Activated CD8-positive, alpha-beta T cell treated with anti-CD3 and anti-CD28 coated beads, Interleukin-2, amount 10 ng/mL, durations not matched to agents 7 days and 5 days (primary cell): ENCODE measurements around the gene GPD2. TPM values are rescaled to one million over a fixed set of nuclear protein-coding genes. Genes with fewer than 3 reads are reported as not detected.

Source experiments
- ATAC-seq: fragments of 150-1000 bp; cut with Tn5 transposase; one replicate; pipeline ENCODE4 v1.10.0; 2021; ENCODE audit warnings: moderate library complexity
- CTCF ChIA-PET: fragments of 350-600 bp; sonication (Branson Sonifier 250); formaldehyde crosslinking; loops from one replicate; lab custom pipeline; 2021; ENCODE audit warnings: antibody characterized with exemption; lab: Charles Lee
- POLR2A ChIA-PET: fragments of 350-600 bp; sonication (Branson Sonifier 250); formaldehyde crosslinking; loops from one replicate; lab custom pipeline; 2021; ENCODE audit warnings: antibody characterized with exemption; lab: Charles Lee
- DNase-seq: peaks from one replicate; pipeline ENCODE4 v3.0.0-alpha.2; 2020
- H3K27ac Mint-ChIP-seq: one replicate; pipeline ENCODE4 v1.8.0; 2021; ENCODE audit warnings: mild to moderate bottlenecking, mixed read lengths
- H3K27me3 Mint-ChIP-seq: one replicate; pipeline ENCODE4 v1.8.0; 2021; ENCODE audit warnings: low read depth, mixed read lengths
- H3K36me3 Mint-ChIP-seq: one replicate; pipeline ENCODE4 v1.8.0; 2021; ENCODE audit warnings: low read depth, mixed read lengths
- H3K4me1 Mint-ChIP-seq: one replicate; pipeline ENCODE4 v1.8.0; 2021; ENCODE audit warnings: low read depth, mixed read lengths
- H3K4me3 Mint-ChIP-seq: one replicate; pipeline ENCODE4 v1.8.0; 2021; ENCODE audit warnings: mild to moderate bottlenecking, mixed read lengths
- H3K9me3 Mint-ChIP-seq: one replicate; pipeline ENCODE4 v1.8.0; 2022; ENCODE audit warnings: mixed read lengths; ENCODE audit not compliant: insufficient read depth
- total RNA-seq, 2 experiments: library from RNA; stranded (reverse); gene quantifications; one replicate each; pipeline ENCODE4 v1.2.3, GENCODE V29; 2021

The GPD2 gene
- total RNA-seq, 2 experiments from 2014 or later, result 13.6 to 14.7 TPM

DNA sequence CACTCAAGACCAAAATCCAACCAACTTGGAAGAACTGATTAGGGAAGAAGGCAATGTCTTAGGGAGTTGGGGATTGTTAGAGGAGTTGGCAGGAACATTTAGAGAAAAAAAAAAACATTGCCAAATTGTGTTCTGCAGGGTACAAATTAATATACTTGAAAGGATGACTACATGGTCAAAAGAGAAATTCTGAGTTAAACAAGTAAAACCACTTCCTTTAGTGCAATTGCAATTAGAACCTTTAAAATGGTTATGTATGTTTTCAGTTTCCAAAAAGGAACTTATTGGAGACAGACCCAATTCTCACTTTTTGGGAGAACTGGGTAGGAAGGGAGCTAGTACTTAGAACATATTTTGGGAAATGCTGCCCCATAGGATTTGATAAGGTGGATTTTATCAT lies 137.9 kb downstream of the GPD2 start:
- no peaks in the 10 kb centered on the region for H3K27me3 Mint-ChIP-seq
- H3K36me3 Mint-ChIP-seq, result peaks cover 9% of the 10 kb centered on the region
- H3K4me3 Mint-ChIP-seq, result no peak overlapping the region
- ChIA-PET POLR2A (no interaction called here), CTCF (interaction anchor here (1.3 to 3.2 kb wide), 2 partner anchors 9 to 15 kb away, joined by 3 to 12 read pairs; no protein-coding TSS in a partner anchor)
- no peak for DNase-seq
- H3K27ac Mint-ChIP-seq, result no peak overlapping the region
- ATAC-seq, result no peak
- peaks cover 14% of the 10 kb centered on the region for H3K4me1 Mint-ChIP-seq
- no peaks in the 10 kb centered on the region for H3K9me3 Mint-ChIP-seq

DNA sequence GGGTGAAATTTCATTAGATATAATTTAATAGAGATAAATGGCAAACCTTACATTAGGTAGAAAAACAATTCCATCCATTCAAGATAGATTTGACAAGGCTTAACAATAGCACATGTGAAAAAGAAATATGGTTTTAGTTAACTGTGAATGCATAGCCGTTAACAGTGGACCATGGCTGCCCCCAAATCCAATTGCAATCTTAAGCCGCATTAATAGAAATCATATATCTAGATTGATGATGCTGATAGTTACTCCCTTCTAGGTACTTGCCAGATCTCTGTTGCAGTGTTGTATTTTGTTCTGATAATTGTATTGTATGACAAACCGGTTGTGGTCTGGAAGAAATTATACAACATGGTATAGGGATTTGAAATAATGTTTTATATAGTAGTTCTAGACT lies 139.8 kb downstream of the GPD2 start:
- DNase-seq (no peak), ATAC-seq (no peak)
- CTCF ChIA-PET, result interaction anchor here (1.7 kb wide), 1 partner anchor 14 kb away, joined by 7 read pairs; no protein-coding TSS in a partner anchor
- Mint-ChIP-seq H3K4me3 (no peak overlapping the region), H3K36me3 (peaks cover 17% of the 10 kb centered on the region), H3K27me3 (no peaks in the 10 kb centered on the region), H3K4me1 (peaks cover 23% of the 10 kb centered on the region), H3K27ac (no peak overlapping the region), H3K9me3 (no peaks in the 10 kb centered on the region)
- POLR2A ChIA-PET, result no interaction called here

DNA sequence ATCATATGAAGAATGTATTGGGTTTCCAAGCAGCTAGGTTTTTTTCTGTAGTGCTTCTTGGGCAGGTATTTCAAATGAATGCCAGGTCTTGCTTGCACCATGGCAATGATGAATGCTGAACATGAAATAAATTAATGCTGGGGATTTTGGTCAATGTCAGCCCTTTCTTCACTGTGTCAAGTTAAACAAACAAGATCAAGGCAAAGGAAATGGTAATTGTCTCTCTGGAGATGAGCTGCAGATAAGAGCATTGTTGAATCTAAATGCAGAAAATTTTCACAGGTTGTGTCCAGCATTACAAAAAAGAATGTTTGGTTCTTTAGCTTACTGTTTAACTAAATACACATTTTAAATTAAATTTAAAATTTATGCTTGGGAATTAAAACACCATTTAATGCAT lies 144.3 kb downstream of the GPD2 start:
- CTCF ChIA-PET, result interaction anchor here (0.8 to 1.1 kb wide), 2 partner anchors 9 to 246 kb away, joined by 5 read pairs; no protein-coding TSS in a partner anchor
- POLR2A ChIA-PET, result no interaction called here
- DNase-seq (no peak), ATAC-seq (peak; percentile 53)
- Mint-ChIP-seq H3K27me3 (no peaks in the 10 kb centered on the region), H3K36me3 (peaks cover 14% of the 10 kb centered on the region), H3K27ac (peak overlapping the region; percentile 39), H3K4me3 (no peak overlapping the region), H3K9me3 (no peaks in the 10 kb centered on the region), H3K4me1 (peaks cover 10% of the 10 kb centered on the region)

DNA sequence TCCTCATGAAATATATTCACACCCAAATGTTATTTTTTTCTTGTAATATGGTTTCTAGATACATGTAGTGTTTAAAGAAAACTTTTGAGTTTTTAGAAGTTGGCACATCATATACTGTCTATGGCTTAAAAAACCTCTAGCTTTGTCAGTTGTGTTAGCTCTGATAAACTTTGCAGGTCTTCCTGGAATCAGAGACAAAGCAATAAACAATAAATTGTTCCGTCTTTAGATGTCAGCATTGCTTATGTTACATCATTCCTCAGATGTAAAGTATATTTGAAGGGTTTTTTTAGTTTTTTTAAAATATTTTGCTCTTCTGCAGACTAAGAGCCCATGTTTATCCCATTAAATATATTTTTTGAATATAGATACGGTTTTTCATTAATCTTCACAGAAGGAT lies 145.1 kb downstream of the GPD2 start:
- no peak for ATAC-seq
- Mint-ChIP-seq H3K4me3 (no peak overlapping the region), H3K27me3 (no peaks in the 10 kb centered on the region), H3K36me3 (peaks cover 14% of the 10 kb centered on the region), H3K9me3 (no peaks in the 10 kb centered on the region), H3K27ac (no peak overlapping the region), H3K4me1 (peaks cover 10% of the 10 kb centered on the region)
- DNase-seq, result no peak
- POLR2A ChIA-PET, result no interaction called here
- CTCF ChIA-PET, result interaction anchor here (1.1 kb wide), 1 partner anchor 8 kb away, joined by 5 read pairs; no protein-coding TSS in a partner anchor

DNA sequence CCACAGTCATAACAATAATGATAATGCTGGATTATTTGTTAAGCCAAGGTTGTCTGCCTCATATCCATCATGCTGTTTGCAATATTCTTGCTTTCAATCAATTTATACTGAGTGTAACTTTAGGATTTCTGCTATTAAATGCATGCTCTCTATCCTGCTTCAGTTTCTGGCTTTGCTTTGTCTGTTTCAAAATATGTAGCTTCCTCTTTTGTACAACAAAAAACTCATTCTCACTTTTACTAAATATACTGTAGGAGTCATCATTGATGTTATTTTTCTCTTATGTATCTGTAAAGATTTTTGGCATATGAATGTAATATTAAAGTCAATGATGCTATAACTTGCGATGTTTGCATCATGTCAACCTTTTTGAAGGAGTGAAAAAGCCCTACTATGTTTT lies 149.3 kb downstream of the GPD2 start:
- no peak for ATAC-seq
- ChIA-PET POLR2A (no interaction called here), CTCF (interaction anchor here (1.2 kb wide), 1 partner anchor 250 kb away, joined by 9 read pairs; no protein-coding TSS in a partner anchor)
- no peak for DNase-seq
- H3K27ac Mint-ChIP-seq, result no peak overlapping the region
- H3K4me3 Mint-ChIP-seq, result no peak overlapping the region
- H3K36me3 Mint-ChIP-seq, result peaks cover 3% of the 10 kb centered on the region
- H3K27me3 Mint-ChIP-seq, result no peaks in the 10 kb centered on the region
- no peaks in the 10 kb centered on the region for H3K9me3 Mint-ChIP-seq
- H3K4me1 Mint-ChIP-seq, result peaks cover 11% of the 10 kb centered on the region

DNA sequence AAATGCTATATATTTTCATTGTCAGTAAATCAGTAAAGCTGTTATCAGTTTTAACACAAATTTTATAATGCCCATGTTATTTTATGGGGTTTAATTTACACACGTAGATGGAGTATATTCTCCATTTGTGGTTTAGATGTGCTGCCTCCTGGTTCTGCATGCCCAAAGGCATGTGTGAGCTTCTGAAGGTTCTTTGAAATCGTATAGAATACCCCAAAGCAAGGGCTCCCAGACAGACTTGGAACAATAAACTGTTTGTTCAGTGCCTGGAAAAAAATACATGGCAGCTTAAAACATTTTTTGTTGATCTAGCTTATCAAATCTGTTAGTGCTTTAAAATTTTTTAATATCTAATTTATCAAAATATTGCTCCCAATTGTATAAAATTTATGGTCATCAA lies 150.4 kb downstream of the GPD2 start:
- no peak for ATAC-seq
- ChIA-PET POLR2A (interaction anchor here (1.3 kb wide), 1 partner anchor 244 kb away, joined by 3 read pairs; no protein-coding TSS in a partner anchor), CTCF (interaction anchor here (0.9 to 4.6 kb wide), 3 partner anchors 244 to 252 kb away, joined by 3 to 46 read pairs (median 8); no protein-coding TSS in a partner anchor)
- Mint-ChIP-seq H3K27ac (no peak overlapping the region), H3K36me3 (peaks cover 2% of the 10 kb centered on the region), H3K9me3 (no peaks in the 10 kb centered on the region), H3K27me3 (no peaks in the 10 kb centered on the region), H3K4me1 (peaks cover 5% of the 10 kb centered on the region), H3K4me3 (no peak overlapping the region)
- DNase-seq, result no peak

DNA sequence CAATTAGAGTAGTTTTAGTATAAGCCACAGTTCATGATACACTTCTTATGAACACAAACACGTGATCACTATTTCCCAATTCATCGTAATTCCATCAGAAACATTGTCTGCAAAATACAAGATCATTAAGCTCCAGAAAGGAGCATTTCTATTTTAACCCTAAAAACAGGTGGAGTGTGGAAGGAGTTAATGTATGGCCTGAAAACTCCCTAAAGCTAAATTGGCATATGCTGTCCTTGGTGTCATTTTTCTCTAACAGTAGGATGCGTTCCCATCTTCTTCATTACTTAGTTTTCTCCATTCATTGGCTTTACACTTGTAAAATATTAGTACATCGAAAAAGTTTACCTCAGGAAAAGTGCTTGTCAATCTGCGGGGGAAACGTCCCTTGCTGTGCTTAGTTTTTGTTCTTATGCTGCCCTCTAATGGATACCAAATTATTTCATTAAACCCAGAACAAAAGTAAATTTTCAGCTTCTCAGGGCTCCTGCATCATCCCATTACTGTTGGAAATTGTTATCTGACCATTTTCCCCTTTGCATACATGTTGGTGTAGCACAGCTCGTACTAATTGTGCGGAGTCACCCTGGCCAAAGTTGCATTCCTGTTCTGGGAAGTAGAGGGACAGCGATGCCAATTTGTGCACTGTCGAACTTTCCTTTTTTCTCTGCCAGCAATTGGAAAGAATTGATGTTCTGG lies 153.4 kb downstream of the GPD2 start:
- Mint-ChIP-seq H3K4me3 (no peak overlapping the region), H3K36me3 (no peaks in the 10 kb centered on the region), H3K27ac (no peak overlapping the region), H3K27me3 (no peaks in the 10 kb centered on the region), H3K4me1 (peaks cover 5% of the 10 kb centered on the region), H3K9me3 (no peaks in the 10 kb centered on the region)
- CTCF ChIA-PET, result interaction anchor here (0.7 to 4.6 kb wide), 32 partner anchors 8 to 1212 kb away, joined by 3 to 46 read pairs (median 3); partner anchors contain the start of gene GALNT5
- peak; percentile 30 for DNase-seq
- no peak for ATAC-seq
- POLR2A ChIA-PET, result interaction anchor here (1.1 kb wide), 1 partner anchor 256 kb away, joined by 3 read pairs; no protein-coding TSS in a partner anchor

DNA sequence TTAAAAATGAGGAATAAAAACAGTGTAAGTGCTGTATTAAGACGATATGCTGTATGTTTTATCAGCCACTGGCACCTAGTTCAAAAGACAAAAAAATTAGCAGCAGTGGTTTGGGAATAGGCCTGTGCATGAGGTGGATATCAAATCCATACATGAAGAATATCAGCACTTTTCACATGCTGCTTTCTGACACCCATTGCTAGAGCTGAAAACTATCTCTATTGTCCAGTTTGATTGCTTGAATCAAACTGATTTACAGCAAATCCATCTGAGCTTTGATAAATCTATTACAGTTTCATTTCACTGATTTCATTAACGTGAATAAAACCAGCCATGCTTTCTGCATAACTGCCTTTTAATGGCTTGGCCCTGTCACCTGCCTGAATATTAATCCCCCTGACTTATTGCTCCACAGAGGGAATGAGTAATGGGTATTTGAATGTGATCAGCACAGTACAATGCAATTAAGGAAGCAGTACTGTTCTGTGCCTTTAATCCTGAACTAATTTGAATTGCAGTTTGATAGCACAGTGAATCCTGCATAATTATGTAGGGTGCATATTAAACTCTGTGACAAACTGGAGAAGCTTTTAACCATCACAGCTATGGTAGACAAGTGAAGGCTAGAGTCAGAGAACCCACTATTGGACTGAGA lies 154.0 kb downstream of the GPD2 start:
- no peaks in the 10 kb centered on the region for H3K27me3 Mint-ChIP-seq
- no peak for ATAC-seq
- no peak for DNase-seq
- ChIA-PET POLR2A (no interaction called here), CTCF (interaction anchor here (0.7 to 4.6 kb wide), 20 partner anchors 14 to 653 kb away, joined by 3 to 46 read pairs (median 4); no protein-coding TSS in a partner anchor)
- H3K4me3 Mint-ChIP-seq, result no peak overlapping the region
- no peak overlapping the region for H3K27ac Mint-ChIP-seq
- peaks cover 5% of the 10 kb centered on the region for H3K4me1 Mint-ChIP-seq
- no peaks in the 10 kb centered on the region for H3K36me3 Mint-ChIP-seq
- no peaks in the 10 kb centered on the region for H3K9me3 Mint-ChIP-seq

DNA sequence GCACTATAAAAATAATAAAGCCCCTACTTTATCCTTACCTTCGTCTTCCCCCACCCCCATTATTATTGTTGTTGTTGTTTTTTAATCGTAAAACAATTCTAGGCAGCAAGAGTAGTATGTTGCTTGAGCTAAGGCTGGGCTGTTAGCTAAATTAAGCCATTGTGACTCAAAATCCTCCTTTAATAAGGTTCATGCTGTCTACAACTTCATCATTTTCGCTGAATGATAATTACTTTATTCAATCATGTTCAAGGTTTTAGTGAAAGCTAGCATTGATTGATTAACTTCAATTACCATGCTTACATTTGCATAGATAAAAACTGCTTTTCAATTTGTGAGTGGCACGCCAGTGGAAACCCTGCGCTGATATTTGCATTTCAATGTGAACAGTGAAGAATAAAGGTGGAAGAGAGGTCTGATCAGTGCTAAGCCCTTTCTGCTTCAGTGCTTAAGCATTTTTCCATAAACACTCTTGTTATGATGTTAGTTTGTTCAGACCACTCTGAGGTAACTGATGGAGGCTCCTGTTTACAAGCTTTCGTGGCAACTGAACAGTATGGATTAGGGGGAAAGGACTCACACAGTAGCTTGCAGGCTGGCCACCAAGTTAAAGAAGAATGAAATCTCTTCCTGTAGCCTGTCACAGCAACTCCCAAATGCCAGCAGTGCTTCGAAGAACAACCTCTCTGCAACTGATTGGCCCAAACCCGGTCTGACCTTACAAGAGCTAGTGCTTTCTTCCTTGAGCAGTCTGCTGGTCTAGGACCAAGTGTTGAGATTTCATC lies 156.8 kb downstream of the GPD2 start:
- Mint-ChIP-seq H3K27ac (no peak overlapping the region), H3K36me3 (no peaks in the 10 kb centered on the region), H3K27me3 (peaks cover 9% of the 10 kb centered on the region), H3K4me1 (peaks cover 5% of the 10 kb centered on the region), H3K4me3 (no peak overlapping the region), H3K9me3 (no peaks in the 10 kb centered on the region)
- ChIA-PET CTCF (no interaction called here), POLR2A (no interaction called here)
- DNase-seq (no peak), ATAC-seq (no peak)

DNA sequence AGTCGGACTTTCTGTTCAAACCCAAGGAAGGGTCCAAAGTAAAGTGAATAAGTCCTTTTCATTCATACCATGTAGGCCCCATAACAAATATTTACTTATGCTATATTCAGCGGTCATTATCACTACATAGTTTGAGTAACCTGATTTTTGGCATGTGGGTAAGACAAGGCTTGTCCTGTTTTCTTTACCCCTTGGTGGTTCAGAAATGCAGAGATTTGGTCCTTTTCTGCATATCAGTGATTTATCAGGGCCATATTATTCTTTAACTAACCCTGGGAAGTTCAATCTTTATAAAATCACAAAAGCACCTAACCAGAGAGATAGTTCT lies 157.4 kb downstream of the GPD2 start:
- Mint-ChIP-seq H3K9me3 (no peaks in the 10 kb centered on the region), H3K4me3 (no peak overlapping the region), H3K4me1 (peaks cover 5% of the 10 kb centered on the region), H3K27ac (no peak overlapping the region), H3K36me3 (no peaks in the 10 kb centered on the region), H3K27me3 (peaks cover 9% of the 10 kb centered on the region)
- ATAC-seq (no peak), DNase-seq (no peak)
- ChIA-PET CTCF (no interaction called here), POLR2A (no interaction called here)

DNA sequence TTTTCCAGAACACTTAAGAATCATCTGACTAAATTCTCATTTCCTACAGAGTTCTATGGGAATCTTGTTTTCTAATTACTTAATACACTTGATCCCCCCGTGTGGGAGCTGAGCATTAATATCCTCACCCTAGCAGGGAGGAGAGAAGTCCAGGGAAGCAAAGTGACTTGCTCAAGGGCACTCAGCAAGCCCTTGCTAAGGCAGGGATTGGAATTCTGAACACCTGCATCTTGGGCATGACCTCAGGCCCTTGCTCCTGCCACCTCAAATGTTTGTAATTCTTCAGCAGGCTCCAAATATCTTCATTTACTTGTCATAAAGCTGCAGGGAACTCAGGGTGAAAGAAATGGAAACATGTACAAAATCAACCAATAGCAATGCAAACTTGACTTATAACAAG lies 162.4 kb downstream of the GPD2 start:
- no peaks in the 10 kb centered on the region for H3K36me3 Mint-ChIP-seq
- no peak overlapping the region for H3K4me3 Mint-ChIP-seq
- no peak overlapping the region for H3K27ac Mint-ChIP-seq
- H3K27me3 Mint-ChIP-seq, result peaks cover 14% of the 10 kb centered on the region
- CTCF ChIA-PET, result no interaction called here
- no peaks in the 10 kb centered on the region for H3K4me1 Mint-ChIP-seq
- no peaks in the 10 kb centered on the region for H3K9me3 Mint-ChIP-seq
- ATAC-seq (no peak), DNase-seq (no peak)
- POLR2A ChIA-PET, result no interaction called here
